ENCODE measurements around the gene TAF8.

TAF8 gene

DNA sequence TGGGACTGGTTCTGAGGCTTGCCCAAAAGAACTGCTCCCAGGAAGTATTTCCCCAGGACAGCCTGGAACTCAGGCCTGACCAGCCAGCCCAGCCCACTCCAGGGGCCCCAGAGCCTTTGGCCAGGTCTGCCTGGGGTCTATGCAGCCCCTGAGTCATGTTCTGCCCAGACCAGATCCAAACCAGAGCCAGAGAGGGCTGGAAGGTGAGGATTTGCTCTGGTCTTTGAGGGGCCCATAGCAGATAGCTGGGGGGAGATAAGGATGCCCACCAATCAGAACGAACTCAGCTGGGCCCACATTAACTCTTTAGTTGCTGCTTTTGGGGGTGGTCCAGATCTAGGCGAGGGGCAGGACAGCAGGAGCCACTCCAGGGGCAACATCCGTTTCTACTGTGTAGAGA is 75.3 kb downstream of the TAF8 start:
- DNase-seq, result no peak

DNA sequence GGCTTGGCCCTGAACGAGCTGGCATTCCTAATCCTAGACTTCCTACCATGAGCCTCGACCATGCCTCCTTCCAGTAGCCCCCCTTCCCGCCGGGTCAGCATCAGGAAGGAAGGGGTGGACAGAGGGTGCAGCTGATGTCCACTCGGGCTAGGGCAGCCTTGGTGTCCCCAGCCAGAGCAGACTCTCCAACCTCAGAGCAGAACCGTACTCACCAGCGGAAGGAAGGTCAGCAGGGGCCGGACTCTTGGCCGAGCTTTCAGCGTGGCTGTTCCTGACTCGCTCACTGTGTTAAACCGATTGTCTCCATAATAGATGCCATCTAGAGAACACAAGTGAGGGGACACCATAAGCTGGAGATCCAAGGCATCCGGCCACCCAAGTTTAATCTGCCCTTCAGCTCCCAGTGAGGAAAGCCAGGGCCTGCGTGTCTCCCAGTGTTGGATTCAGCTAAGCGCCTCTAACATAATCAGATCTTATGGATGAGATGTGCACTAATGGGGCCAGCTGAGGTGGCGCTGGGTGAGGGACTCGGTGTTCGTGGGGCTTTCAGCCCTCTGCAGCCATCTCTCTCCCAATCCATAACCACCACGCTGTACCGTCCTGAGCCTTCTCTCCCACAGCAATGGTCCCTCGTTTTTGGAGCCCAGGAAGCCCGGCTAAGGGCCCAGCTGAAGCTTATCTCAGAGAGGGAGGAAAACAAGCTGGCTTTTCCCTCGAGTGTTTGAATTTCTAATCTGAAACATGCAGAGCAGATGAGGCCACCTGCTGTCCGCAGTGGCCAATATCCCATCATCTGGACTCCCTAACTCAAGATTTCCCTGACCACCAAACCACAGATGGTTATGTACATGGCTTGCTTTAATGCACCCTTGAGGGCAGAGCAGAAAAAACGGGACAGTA is 78.4 kb downstream of the TAF8 start:
- DNase-seq, result no peak

DNA sequence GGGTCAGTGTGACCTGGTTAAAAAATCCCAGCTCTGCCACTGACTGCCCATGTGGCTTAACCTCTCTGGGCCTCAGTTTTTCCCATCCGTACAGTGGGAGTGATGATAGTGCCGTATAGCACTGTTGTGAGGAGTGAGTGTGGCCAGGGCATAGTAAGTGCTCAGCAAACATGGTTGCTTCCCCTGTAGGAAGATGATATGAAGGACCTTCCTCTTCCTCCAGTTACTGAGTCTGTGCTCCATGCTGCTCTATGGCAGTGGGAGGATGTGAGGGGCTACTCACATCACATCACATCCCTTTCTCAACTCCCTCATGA is 79.0 kb downstream of the TAF8 start:
- no peak for DNase-seq

DNA sequence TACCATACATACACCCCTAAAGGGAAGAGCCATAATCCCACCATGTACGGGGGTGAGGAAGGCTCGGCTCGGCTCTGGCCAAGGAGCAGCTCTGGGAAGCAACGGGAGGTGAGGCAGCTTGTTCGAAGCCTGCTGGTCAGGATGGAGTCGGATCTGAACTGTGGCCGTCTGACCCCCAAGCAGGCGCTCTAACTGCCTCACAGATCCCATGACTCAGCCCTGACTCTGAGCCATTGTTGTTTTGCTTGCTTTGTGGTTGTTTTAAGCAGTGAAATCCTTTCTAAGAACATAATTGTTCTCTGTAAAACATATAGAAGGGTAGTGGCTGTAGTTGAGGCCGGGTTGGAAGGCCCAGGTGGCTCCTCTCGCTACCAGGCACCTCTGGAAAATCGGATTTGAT is 81.2 kb downstream of the TAF8 start:
- no peak for DNase-seq

DNA sequence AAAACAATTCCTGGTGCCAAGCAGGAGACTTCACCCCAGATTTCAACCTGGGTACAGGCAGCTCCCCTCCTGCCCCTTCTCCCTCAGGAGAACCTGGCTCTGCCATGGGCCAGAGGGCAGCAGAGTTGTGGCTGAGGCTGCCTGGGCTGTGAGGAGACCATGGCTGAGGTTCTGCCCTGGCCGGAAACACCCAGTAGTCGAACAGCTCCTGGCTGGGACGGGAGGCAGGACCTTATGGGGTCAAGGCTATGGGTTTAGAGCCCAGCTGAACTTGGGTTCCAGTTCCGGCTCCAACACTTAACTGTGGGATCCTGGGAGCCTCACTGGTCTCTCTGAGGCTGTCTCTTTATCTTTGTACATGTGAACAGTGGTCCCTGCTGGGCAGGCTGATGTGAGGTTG is 83.6 kb downstream of the TAF8 start:
- DNase-seq, result no peak

DNA sequence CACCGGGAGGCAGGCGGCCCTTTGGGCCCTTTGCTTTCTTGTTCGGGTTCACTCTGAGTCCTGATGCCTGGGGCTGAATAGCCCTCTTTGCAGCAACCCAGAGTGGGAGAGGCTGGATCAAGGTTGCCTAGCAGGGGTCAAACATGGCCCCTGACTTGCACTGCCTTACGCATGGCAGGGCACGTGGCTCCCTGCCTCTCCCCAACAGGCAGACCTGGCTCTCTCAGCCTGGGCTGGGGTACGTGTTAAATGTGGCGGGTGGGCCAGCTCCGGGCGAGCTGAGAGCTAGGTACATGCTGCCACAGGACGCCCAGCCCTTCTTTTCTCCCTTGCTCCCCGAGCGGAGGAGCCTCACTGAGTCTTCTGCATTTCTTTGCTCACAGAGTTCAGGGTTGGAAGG is 84.8 kb downstream of the TAF8 start:
- no peak for DNase-seq

DNA sequence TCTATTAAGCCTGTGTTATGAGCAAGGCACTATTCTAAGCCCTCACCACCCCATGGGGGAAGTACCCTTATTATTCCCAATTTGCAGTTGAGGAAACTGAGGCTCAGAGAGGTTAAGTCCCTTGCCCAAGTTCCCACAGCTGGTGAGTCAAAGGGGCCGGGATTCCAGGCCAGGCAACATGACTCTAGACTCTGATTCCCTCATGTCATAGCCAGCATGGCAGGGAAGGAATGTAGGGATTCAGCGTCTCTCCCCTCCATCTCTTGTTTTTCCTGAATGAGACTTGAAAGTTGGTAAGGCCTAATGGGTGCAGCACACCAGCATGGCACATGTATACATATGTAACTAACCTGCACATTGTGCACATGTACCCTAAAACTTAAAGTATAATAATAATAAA is 85.4 kb downstream of the TAF8 start:
- no peak for DNase-seq

DNA sequence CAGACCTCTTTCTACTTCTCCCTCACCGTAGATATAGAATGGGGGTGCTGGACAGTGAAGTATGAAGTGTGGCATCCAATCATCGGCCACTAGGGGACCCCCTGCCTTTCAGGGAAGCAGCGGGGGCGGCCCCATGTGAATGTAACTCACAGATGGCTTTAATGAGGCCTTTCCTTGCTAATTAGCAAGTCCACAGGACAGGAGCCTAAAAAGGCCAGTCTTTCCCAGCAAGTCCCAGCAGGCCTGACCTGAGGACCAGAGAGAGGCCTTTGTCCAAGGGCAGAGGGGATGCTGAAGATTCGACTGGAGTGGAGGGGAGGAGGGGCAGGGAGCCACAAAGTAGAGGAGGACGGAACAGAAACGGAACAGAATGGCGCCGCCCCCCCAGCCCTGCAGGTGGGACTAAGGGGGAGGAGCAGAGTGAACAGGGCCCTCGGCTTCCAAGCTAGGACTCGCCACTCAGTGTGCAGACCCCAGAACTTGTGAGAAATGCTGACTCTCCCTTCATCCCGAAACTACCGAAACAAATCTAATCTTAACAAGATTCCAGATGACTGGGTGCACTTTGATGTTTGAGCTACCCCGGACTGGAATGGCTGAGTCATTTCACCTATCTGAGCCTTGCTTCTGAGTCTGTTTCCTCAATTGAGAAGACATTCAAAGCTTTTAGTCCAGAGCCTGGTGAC is 86.3 kb downstream of the TAF8 start:
- DNase-seq, result no peak

Measured in NCI-H2171 treated with DMSO at 0.1 percent for 48 hours (cell line).